CD4-positive, alpha-beta T cell treated with Interleukin-17A for 1 hour (primary cell): ENCODE results near the gene RAI2.

ENCODE experiments used
- DNase-seq: peaks from one replicate; pipeline ENCODE4 v3.0.0-alpha.2; 2020

Gene RAI2

GRCh38 chrX:17860811-17861488 is at the start of gene RAI2:
Gene RAI2 (minus strand): TSS chrX:17861298. CDS start chrX:17802010, 59,288 bp downstream.
- peak; percentile 19 for DNase-seq

DNA sequence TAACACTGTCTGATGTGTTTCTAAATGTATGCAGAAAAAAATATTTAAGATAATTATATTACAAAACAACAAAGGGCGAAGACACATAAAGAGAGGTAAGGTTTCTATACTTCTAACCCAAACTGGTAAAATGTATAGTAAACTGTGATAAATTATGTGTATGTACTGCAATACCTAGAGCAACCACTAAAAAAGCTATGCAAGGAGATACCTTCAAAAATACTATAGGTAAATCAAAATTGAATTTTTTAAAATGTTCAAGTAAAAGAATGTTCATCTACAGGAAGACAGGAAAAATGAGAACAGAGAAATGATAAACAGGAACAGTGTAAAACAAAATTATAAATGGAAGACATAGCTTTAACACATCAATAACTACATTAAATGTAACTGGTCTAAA is 27.3 kb upstream of the RAI2 start:
- DNase-seq = no peak

DNA sequence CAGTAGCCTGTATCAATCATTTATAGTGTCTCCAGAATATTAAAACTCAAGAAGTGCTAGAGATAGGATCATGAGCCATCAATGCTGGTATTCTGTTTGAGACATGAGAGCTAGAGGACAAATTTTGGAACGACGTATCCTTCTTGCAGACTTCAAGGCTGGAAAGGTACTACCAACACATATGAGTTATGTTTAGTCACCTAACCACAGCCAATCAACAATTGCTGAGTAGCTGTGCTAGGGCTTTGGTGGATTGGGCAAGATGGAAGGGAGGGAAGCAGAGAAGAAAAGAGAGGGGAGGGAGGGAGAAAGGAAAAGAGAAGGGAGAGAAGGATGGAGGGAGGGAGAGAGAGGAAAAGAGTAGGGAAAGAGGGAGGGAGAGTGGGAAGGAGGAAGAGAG is 21.6 kb upstream of the RAI2 start:
- no peak for DNase-seq

- no peak for DNase-seq
Measured at GRCh38 chrX:17878028-17878670, 17.1 kb upstream of the RAI2 start.

DNA sequence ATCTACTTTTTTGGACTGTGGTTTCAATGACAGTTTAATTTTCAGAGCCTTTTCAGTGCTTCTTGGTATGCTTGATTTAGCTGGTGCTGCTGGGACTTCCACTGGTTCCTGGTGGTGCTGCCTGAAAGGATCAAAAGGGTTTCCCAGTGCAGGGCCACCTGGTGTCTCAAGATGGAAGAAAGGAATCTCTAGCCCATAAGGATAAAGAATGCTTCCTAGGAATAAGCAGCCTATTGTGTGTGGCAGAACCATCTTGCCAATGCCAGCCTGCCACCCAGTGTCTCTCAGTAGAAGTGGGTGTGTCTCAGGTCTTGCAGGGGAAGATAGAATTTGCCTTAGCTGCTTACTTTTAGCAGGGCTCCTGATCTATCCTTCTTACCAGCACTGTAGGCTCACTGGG is 15.0 kb upstream of the RAI2 start:
- DNase-seq = no peak

DNA sequence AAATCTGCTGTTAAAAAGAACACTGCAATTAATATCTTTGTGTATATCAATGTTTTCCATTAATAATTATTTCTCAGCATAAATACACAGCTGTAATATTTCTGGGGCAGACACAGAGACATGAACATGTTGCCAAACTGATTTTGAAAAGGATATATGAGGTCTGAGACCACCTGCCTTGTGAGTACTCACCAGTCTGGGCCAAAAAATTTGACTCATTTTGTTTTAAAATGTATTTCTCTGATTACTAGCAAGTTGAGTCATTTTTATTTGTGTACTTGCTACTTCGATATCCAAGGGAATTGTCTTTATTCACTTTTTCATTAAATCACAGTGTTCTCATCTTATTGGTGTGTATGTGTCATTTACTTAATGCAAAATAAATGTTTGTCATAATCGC is 8.5 kb upstream of the RAI2 start:
- DNase-seq = no peak

DNA sequence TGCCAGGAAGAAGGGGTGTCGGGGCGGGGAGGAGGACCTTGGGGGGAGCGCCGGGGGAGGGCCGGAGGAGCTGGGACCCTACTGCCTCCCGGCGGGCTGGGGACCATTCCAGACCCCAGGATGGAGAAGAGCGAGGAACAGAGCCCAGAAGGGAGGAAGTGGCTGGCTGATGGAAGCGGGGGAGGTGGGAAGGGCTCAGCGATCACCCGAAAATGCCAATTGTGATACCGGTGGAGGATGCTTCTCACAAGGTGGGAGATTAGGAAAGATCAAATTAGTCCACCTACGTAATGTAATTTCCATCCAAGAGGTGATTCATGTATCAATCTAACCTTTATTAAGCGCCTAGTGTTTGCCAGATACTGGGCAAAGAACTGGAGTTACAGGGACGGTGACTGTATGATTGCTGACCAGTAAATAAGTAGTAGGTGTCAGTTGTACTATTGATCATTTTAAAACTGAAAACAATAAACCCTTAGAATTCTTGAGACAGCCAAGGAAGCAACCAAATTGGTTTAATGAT is 452 bp upstream of the RAI2 start:
- no peak for DNase-seq

- no peak for DNase-seq
Measured at GRCh38 chrX:17860179-17860780, 818 bp downstream of the RAI2 start.

GRCh38 chrX:17859609-17860178 is 1.4 kb downstream of the RAI2 start:
- DNase-seq = peak; percentile 19

GRCh38 chrX:17854531-17854930 is 6.6 kb downstream of the RAI2 start:
- no peak for DNase-seq

GRCh38 chrX:17854069-17854468 is 7.0 kb downstream of the RAI2 start:
- DNase-seq = no peak

DNA sequence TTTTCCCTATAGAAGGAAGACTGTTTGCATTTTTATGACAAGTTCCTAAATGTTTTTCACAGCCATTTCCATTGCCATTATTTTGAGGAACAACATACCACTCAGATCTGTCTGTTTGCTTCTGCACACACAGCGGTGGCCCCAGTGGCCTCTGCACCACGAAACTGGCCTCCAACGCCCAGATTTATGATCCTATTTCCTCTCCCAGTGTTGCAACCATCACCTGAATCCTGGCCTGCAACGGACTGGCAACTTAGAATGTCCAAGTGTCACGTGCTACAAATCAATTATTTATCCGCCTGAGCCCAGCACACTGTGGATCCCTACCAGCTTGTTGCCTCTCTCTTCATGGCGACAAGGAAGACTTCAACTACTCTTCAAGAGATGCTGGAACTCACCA is 9.2 kb downstream of the RAI2 start:
- no peak for DNase-seq

DNA sequence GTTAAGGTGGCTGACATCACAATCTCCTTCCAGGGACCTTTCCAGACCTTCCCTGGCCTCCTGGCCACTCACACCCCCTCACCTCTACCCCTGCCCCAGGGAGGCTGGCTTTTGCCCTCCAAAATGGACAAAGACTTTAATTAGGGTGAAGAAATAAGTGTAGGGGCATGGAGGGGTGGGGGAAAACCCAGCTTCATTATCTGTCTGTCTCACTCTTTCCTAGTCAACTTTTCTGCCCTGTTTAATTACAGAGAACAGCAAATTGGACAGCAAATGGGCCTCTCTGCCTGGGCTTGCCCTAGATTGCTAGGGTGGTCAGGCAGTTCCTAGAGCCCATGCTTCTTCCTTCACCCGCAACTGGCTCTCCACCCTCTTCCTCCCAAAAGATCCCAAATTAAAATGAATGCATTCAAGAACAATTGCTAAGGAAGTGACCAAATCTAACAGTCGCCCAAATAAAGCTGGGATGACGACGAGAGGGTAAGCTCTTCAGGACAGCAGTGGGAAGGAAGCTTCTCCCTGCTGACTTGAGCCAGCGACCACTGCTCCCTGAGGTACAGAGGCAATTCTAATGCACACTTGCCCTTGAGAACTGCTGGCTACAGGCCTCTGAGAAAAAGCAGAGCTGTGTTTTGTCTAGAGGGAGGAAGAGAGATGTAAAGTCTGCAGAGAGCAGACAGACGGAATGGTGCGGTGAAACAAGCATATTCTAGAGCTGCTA is 12.4 kb downstream of the RAI2 start:
- DNase-seq = no peak

GRCh38 chrX:17846045-17846444 is 15.1 kb downstream of the RAI2 start:
- DNase-seq = no peak

- no peak for DNase-seq
Measured at GRCh38 chrX:17844236-17844635, 16.9 kb downstream of the RAI2 start.

GRCh38 chrX:17842769-17843525 is 18.2 kb downstream of the RAI2 start:
- DNase-seq = no peak

DNA sequence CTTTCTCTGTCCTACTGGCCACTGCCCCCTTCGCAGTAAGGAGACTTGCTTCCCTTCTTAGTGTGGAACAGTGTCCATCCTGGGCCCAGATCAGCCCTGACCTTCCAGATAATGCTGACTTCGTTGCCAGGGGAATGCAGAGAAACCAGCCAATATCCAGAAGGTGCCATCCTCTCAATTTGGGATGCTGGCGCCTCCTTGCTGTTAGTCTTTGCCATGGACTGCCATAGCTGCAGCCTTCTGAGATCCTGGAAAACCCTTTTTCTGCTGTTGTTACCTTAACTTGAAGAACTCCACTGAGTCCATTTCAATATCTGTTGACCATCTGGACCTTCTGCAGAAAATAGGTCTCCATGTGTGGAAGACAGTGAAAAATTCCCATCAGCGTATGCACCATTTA is 21.8 kb downstream of the RAI2 start:
- no peak for DNase-seq

GRCh38 chrX:17836830-17837229 is 24.3 kb downstream of the RAI2 start:
- DNase-seq = no peak

GRCh38 chrX:17833954-17834353 is 27.1 kb downstream of the RAI2 start:
- DNase-seq = no peak

DNA sequence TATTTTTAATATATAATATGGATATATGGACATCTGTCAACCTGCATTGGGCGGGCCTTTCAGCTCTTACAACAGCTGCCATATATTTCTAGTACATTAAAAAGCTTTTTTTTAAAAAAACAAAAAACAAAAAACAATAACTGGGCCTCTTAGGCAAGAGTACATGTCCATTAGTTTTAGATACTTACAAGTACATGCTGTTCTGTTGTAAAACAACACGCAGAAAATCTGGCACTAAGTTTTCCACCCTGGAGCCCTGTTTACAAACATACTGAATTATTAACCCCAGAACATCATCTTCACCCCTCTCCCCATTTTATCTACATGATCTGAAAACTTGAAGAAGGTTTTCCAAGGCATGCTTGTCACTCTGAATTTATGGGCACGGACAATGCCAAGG is 29.8 kb downstream of the RAI2 start:
- DNase-seq = no peak

DNA sequence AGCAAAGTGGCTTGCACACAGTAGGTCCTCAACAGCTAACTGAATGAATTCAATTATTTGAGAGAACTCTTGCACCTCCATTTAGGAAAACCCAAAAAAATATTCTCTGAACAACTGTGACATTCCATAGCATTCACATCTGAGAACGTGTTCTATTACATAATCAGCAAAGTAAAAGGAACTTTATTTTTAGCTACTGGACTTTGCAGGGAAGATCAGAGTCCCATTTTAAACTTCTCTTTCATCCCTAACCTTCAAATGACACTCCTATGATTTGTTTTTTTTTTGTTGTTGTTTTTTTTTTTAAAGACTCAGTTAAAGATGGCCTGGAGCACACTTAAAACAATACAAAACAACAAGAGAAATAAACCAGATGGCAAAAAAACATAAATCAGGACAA is 30.9 kb downstream of the RAI2 start:
- DNase-seq = no peak

GRCh38 chrX:17829566-17829965 is 31.5 kb downstream of the RAI2 start:
- no peak for DNase-seq
